SK-N-SH treated with all-trans-retinoic acid at 6 μM for 48 hours (cell line): ENCODE results near the gene TMEM134.

ENCODE experiments used
- ARNTL ChIP-seq: fragments of 450-650 bp; formaldehyde crosslinking; IDR thresholded peaks from 2 replicates; pipeline ENCODE4 v1.5.0; 2020; ENCODE audit warnings: low read depth, mild to moderate bottlenecking, moderate library complexity, borderline replicate concordance
- BACH2 ChIP-seq: fragments of 250-450 bp; sonication (Bioruptor Pico); IDR thresholded peaks from 2 replicates; pipeline ENCODE4 v1.9.0; 2021; ENCODE audit warnings: mild to moderate bottlenecking, borderline replicate concordance
- CSRNP3 ChIP-seq: fragments of 250-450 bp; sonication (Bioruptor Pico); IDR thresholded peaks from 2 replicates; pipeline ENCODE4 v1.5.1; 2021; ENCODE audit warnings: mild to moderate bottlenecking, moderate library complexity
- ESRRG ChIP-seq: fragments of 250-450 bp; sonication (Bioruptor Pico); IDR thresholded peaks from 2 replicates; pipeline ENCODE4 v1.6.1; 2021; ENCODE audit warnings: mild to moderate bottlenecking
- ISL1 ChIP-seq: fragments of 250-450 bp; sonication (Bioruptor Pico); IDR thresholded peaks from 2 replicates; pipeline ENCODE4 v2.1.2; 2022; ENCODE audit warnings: mild to moderate bottlenecking, moderate library complexity
- PATZ1 ChIP-seq: fragments of 250-450 bp; sonication (Bioruptor Pico); IDR thresholded peaks from 2 replicates; pipeline ENCODE4 v1.8.0; 2020; ENCODE audit warnings: mild to moderate bottlenecking, moderate library complexity, borderline replicate concordance
- RARB ChIP-seq: fragments of 250-450 bp; sonication (Bioruptor Pico); IDR thresholded peaks from 2 replicates; pipeline ENCODE4 v1.8.0; 2021; ENCODE audit warnings: mild to moderate bottlenecking, moderate library complexity
- TCF4 ChIP-seq: fragments of 250-450 bp; sonication (Bioruptor Pico); IDR thresholded peaks from 2 replicates; pipeline ENCODE4 v1.8.0; 2021; ENCODE audit warnings: mild to moderate bottlenecking, moderate library complexity, borderline replicate concordance
- TSHZ2 ChIP-seq: fragments of 250-450 bp; sonication (Bioruptor Pico); IDR thresholded peaks from 2 replicates; pipeline ENCODE4 v1.5.0; 2020; ENCODE audit warnings: mild to moderate bottlenecking, moderate library complexity
- ZFP3 ChIP-seq: fragments of 250-450 bp; sonication (Bioruptor Pico); IDR thresholded peaks from 2 replicates; pipeline ENCODE4 v1.5.0; 2020; ENCODE audit warnings: mild to moderate bottlenecking, moderate library complexity
- ZFP30 ChIP-seq: fragments of 450-650 bp; formaldehyde crosslinking; IDR thresholded peaks from 2 replicates; pipeline ENCODE4 v1.5.0; 2022; ENCODE audit warnings: mild to moderate bottlenecking, moderate library complexity
- ZNF565 ChIP-seq: fragments of 450-650 bp; formaldehyde crosslinking; conservative IDR thresholded peaks from 2 replicates; pipeline ENCODE4 v1.5.0; 2020; ENCODE audit warnings: low read depth, mild to moderate bottlenecking, moderate library complexity
- ZNF70 ChIP-seq: fragments of 450-650 bp; formaldehyde crosslinking; IDR thresholded peaks from 2 replicates; pipeline ENCODE4 v1.5.0; 2020; ENCODE audit warnings: mild to moderate bottlenecking, moderate library complexity
- ZNF8 ChIP-seq: fragments of 450-650 bp; formaldehyde crosslinking; IDR thresholded peaks from 2 replicates; pipeline ENCODE4 v1.5.0; 2020; ENCODE audit warnings: mild to moderate bottlenecking, moderate library complexity

GRCh38 chr11:67486481-67487195 is 17.6 kb upstream of the TMEM134 start:
- TF ChIP-seq ESRRG (CRISPR knock-in tag) (no peak), ZFP30 (CRISPR knock-in tag) (no peak), RARB (CRISPR knock-in tag) (no peak), CSRNP3 (CRISPR knock-in tag) (no peak), ZNF565 (no peak), PATZ1 (CRISPR knock-in tag) (no peak), TCF4 (CRISPR knock-in tag) (no peak), ARNTL (CRISPR knock-in tag) (no peak), TSHZ2 (CRISPR knock-in tag) (no peak), ZFP3 (CRISPR knock-in tag) (no peak), BACH2 (no peak), ZNF8 (CRISPR knock-in tag) (no peak), ISL1 (CRISPR knock-in tag) (no peak), ZNF70 (CRISPR knock-in tag) (no peak)
